Ascending aorta (tissue), 2 donors: ENCODE measurements around the gene EIF5B. TPM values are rescaled to one million over a fixed set of nuclear protein-coding genes. Genes with fewer than 3 reads are reported as not detected.

Source experiments
- DNase-seq, 2 donors: peaks; one replicate each; pipeline ENCODE4 v3.0.0-alpha.2; 2019; ENCODE audit warnings: low spot score in 2 of 2
- H3K27ac ChIP-seq, 2 donors: fragments of 200-600 bp; sonication (generic); one replicate each; pipeline ENCODE4 v1.5.1; 2016 to 2017; ENCODE audit warnings: mild to moderate bottlenecking in 1 of 2
- H3K27me3 ChIP-seq: fragments of 200-600 bp; sonication (generic); one replicate; pipeline ENCODE4 v1.5.1; 2017
- H3K36me3 ChIP-seq, 2 donors: fragments of 200-600 bp; sonication (generic); one replicate each; pipeline ENCODE4 v1.5.1; 2016
- H3K4me1 ChIP-seq, 2 donors: fragments of 200-600 bp; sonication (generic); one replicate each; pipeline ENCODE4 v1.5.1; 2016 to 2017; ENCODE audit warnings: mild to moderate bottlenecking in 1 of 2
- H3K4me3 ChIP-seq, 2 donors: fragments of 200-600 bp; sonication (generic); one replicate each; pipeline ENCODE4 v1.5.1; 2016 to 2017; ENCODE audit warnings: mild to moderate bottlenecking in 1 of 2
- H3K9me3 ChIP-seq, 2 donors: fragments of 200-600 bp; sonication (generic); one replicate each; pipeline ENCODE4 v1.5.1; 2016
- intact Hi-C: fragments of 100-400 bp; cut with DNase I; formaldehyde crosslinking; loops from one replicate; pipeline ENCODE4 v1.15.1; 2023
- total RNA-seq: library from RNA; depleted of rRNA; stranded (reverse); fragments of >200 nt; gene quantifications from one replicate; pipeline ENCODE4 v1.1.0, GENCODE V29; 2016
- TF ChIP-seq, protein P1 (sequence below), 3 experiments: fragments of 200-600 bp in 2 of 3; fragments of 450-650 bp in 1 of 3; sonication (generic) in 2 of 3; IDR thresholded peaks; one replicate each; pipeline ENCODE4 v1.5.1; 2016 to 2019; ENCODE audit warnings: antibody characterized with exemption in 3 of 3, mild to moderate bottlenecking in 1 of 3, moderate library complexity in 1 of 3

EIF5B gene
- total RNA-seq, 1 donor from 2014 or later = 38.2 TPM

DNA sequence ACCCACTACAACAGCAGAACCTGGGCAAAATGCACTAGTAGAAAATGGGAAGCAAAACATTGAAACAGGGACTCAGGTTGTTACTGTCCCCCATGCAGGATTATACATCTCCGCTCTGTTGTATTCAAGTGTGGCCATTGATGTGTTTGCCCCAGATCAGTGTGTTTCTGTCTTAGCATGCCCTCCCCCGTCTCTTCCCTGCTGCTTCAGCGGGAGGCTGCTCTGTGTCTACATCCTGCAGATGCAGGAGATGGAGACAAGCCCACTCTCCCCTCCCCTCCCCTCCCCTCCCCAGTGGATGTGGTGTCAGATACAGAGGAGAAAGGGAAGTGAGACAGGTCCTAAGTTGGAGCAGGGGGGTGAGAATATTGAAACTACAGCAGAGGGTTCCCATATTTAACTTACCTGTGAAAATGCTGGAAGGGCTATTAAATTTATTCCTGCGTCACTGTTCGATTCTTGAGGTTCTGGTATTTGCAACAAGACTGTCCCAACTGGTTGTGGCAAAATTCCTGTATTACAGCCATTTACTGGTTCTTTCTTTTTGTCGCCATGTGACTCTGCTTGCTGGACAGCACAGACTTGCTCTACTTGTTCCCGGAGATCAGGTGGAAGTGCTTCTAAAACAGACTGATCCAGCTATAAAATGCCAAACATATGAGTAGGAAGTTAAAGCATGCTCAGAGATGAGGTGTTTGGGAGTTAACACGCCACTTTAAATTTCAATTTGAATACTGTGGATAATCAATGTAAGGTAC, 67.0 kb downstream of the EIF5B start:
- intact Hi-C loops = no loop called here
- H3K27ac ChIP-seq = no peak overlapping the region
- no peak for DNase-seq
- H3K4me3 ChIP-seq = no peak overlapping the region
- H3K27me3 ChIP-seq = no peaks in the 10 kb centered on the region
- peaks cover 39 to 79% of the 10 kb centered on the region in 2 donors for H3K36me3 ChIP-seq
- H3K4me1 ChIP-seq = no peaks in the 10 kb centered on the region
- H3K9me3 ChIP-seq = no peaks in the 10 kb centered on the region
- TF ChIP-seq, protein P1, sequence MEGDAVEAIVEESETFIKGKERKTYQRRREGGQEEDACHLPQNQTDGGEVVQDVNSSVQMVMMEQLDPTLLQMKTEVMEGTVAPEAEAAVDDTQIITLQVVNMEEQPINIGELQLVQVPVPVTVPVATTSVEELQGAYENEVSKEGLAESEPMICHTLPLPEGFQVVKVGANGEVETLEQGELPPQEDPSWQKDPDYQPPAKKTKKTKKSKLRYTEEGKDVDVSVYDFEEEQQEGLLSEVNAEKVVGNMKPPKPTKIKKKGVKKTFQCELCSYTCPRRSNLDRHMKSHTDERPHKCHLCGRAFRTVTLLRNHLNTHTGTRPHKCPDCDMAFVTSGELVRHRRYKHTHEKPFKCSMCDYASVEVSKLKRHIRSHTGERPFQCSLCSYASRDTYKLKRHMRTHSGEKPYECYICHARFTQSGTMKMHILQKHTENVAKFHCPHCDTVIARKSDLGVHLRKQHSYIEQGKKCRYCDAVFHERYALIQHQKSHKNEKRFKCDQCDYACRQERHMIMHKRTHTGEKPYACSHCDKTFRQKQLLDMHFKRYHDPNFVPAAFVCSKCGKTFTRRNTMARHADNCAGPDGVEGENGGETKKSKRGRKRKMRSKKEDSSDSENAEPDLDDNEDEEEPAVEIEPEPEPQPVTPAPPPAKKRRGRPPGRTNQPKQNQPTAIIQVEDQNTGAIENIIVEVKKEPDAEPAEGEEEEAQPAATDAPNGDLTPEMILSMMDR (IDR thresholded peaks at IDR 0.05) = no peak

GRCh38 chr2:99404797-99405669, 67.8 kb downstream of the EIF5B start:
- TF ChIP-seq, protein P1 (IDR thresholded peaks at IDR 0.05) = no peak
- Histone ChIP-seq H3K27ac (no peak overlapping the region), H3K27me3 (no peaks in the 10 kb centered on the region), H3K36me3 (peaks cover 40 to 78% of the 10 kb centered on the region in 2 donors), H3K4me1 (no peaks in the 10 kb centered on the region), H3K9me3 (no peaks in the 10 kb centered on the region), H3K4me3 (no peak overlapping the region)
- DNase-seq = no peak
- intact Hi-C loops = no loop called here

GRCh38 chr2:99406137-99406536, 68.9 kb downstream of the EIF5B start:
- TF ChIP-seq, protein P1 (IDR thresholded peaks at IDR 0.05) = no peak
- Histone ChIP-seq H3K36me3 (peaks cover 50 to 76% of the 10 kb centered on the region in 2 donors), H3K9me3 (no peaks in the 10 kb centered on the region), H3K4me3 (no peak overlapping the region), H3K27me3 (no peaks in the 10 kb centered on the region), H3K4me1 (no peaks in the 10 kb centered on the region), H3K27ac (no peak overlapping the region)
- intact Hi-C loops = no loop called here
- no peak for DNase-seq

DNA sequence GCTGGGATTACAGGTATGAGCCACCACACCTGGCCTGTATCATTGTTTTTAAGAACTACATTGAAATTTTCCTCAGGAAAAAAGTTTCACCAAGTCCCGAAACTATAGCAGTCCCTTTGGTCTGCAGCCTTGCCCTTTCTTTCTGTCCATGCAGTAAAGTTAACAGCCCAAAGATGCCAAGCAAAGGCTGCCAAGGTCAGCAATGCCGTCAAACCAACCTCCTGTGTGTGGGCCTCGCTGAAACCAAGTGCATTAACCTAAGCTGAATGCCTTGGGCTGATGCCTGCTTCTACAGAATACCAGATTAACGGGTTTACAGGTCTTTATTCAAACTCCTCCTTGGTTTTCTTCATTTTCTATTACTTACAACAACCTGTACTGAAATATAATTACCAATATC, 73.1 kb downstream of the EIF5B start:
- H3K27me3 ChIP-seq = no peaks in the 10 kb centered on the region
- intact Hi-C loops = no loop called here
- H3K36me3 ChIP-seq = peaks cover 38 to 57% of the 10 kb centered on the region in 2 donors
- H3K4me1 ChIP-seq = no peaks in the 10 kb centered on the region
- no peaks in the 10 kb centered on the region for H3K9me3 ChIP-seq
- no peak overlapping the region for H3K27ac ChIP-seq
- TF ChIP-seq, protein P1 (IDR thresholded peaks at IDR 0.05) = no peak
- H3K4me3 ChIP-seq = no peak overlapping the region
- no peak for DNase-seq

DNA sequence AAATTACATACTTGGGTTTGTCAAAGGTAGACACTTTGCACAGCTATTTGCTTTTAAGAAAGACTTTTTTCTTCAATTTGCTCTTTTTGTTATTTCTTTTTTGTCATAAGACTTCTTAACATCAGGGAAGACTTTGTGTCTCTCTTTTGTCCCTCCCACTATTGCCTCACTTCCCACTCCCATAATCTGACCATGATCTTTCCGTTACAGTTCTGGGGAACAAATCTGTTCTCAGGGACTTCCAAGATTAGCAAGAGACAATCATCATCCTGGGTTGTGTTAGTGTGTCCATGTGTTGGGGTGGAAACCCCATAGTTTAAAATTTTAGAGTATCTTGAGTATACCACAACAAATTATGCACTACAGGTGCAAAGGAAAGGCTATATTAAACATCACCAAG, 77.4 kb downstream of the EIF5B start:
- intact Hi-C loops = no loop called here
- no peak overlapping the region for H3K4me3 ChIP-seq
- H3K4me1 ChIP-seq = no peaks in the 10 kb centered on the region
- TF ChIP-seq, protein P1 (IDR thresholded peaks at IDR 0.05) = no peak
- DNase-seq = no peak
- peaks cover 49 to 72% of the 10 kb centered on the region in 2 donors for H3K36me3 ChIP-seq
- H3K27ac ChIP-seq = no peak overlapping the region
- no peaks in the 10 kb centered on the region for H3K9me3 ChIP-seq
- H3K27me3 ChIP-seq = no peaks in the 10 kb centered on the region
